ENCODE results near the gene NCKAP5. TPM values are rescaled to one million over a fixed set of nuclear protein-coding genes. Genes with fewer than 3 reads are reported as not detected.

NCKAP5 gene
- total RNA-seq, 5 donors from 2014 or later (not counting 1 experiment from before 2014, with no cell fraction given): 0.06 TPM; not detected in 4

GRCh38 chr2:132747046-132747445 is 821.2 kb downstream of the NCKAP5 start:
- Mint-ChIP-seq H3K27me3 (peaks cover 0 to under 1% of the 10 kb centered on the region in 2 donors), H3K4me1 (no peaks in the 10 kb centered on the region), H3K9me3 (peaks cover under 1 to 6% (median 2%) of the 10 kb centered on the region in 3 donors), H3K36me3 (no peaks in the 10 kb centered on the region), H3K27ac (no peak overlapping the region), H3K4me3 (no peak overlapping the region)
- ATAC-seq (replicated peaks in 1 of 4) (no peak), DNase-seq (no peak)
- H3K27ac ChIP-seq (ENCODE audit: low read length): no peak overlapping the region
- no CpG with 5 or more reads among the region's 2 CpGs for WGBS (ENCODE audit: insufficient coverage)
- H3K4me3 ChIP-seq (ENCODE audit: control insufficient read depth in 1 of 2, extremely low read depth in 1 of 2, low read length in 1 of 2): no peak overlapping the region
- no peaks in the 10 kb centered on the region for H3K4me1 ChIP-seq (ENCODE audit: control insufficient read depth in 1 of 2, extremely low read depth in 1 of 2, insufficient read depth in 2 of 2, low read length in 2 of 2)
- H3K27me3 ChIP-seq (replicated peaks in 1 of 2; ENCODE audit: control insufficient read depth in 2 of 2, extremely low read depth in 1 of 2, insufficient read depth in 2 of 2, low read length in 1 of 2): no peaks in the 10 kb centered on the region
- H3K9me3 ChIP-seq: peaks cover 3% of the 10 kb centered on the region
- no peaks in the 10 kb centered on the region for H3K36me3 ChIP-seq (ENCODE audit: control insufficient read depth in 2 of 2, extremely low read depth in 1 of 2, insufficient read depth in 1 of 2, low read length in 1 of 2)
- ChIA-PET CTCF (no interaction called here), POLR2A (no interaction called here)

- H3K4me1 ChIP-seq (ENCODE audit: control insufficient read depth in 1 of 2, extremely low read depth in 1 of 2, insufficient read depth in 2 of 2, low read length in 2 of 2): no peaks in the 10 kb centered on the region
- H3K27ac ChIP-seq (ENCODE audit: low read length): no peak overlapping the region
- H3K27me3 Mint-ChIP-seq: peaks cover 0 to 5% of the 10 kb centered on the region in 2 donors
- CTCF ChIA-PET: no interaction called here
- H3K27me3 ChIP-seq (replicated peaks in 1 of 2; ENCODE audit: control insufficient read depth in 2 of 2, extremely low read depth in 1 of 2, insufficient read depth in 2 of 2, low read length in 1 of 2): no peaks in the 10 kb centered on the region
- no peaks in the 10 kb centered on the region for H3K36me3 Mint-ChIP-seq
- H3K4me3 ChIP-seq (ENCODE audit: control insufficient read depth in 1 of 2, extremely low read depth in 1 of 2, low read length in 1 of 2): no peak overlapping the region
- peaks cover 3% of the 10 kb centered on the region for H3K9me3 ChIP-seq
- peaks cover 5 to 14% (median 5%) of the 10 kb centered on the region in 3 donors for H3K9me3 Mint-ChIP-seq
- H3K27ac Mint-ChIP-seq: no peak overlapping the region
- H3K36me3 ChIP-seq (ENCODE audit: control insufficient read depth in 2 of 2, extremely low read depth in 1 of 2, insufficient read depth in 1 of 2, low read length in 1 of 2): no peaks in the 10 kb centered on the region
- no peaks in the 10 kb centered on the region for H3K4me1 Mint-ChIP-seq
- no peak for DNase-seq
- 89% methylated on average over 1 of the region's 3 CpGs for WGBS (ENCODE audit: insufficient coverage)
- no peak overlapping the region for H3K4me3 Mint-ChIP-seq
- POLR2A ChIA-PET: no interaction called here
- ATAC-seq (replicated peaks in 1 of 4): no peak
Measured at GRCh38 chr2:132741754-132742153, 826.5 kb downstream of the NCKAP5 start.

- peaks cover 5 to 18% (median 5%) of the 10 kb centered on the region in 3 donors for H3K9me3 Mint-ChIP-seq
- H3K27me3 Mint-ChIP-seq: peaks cover 0 to 5% of the 10 kb centered on the region in 2 donors
- no peak overlapping the region for H3K4me3 ChIP-seq (ENCODE audit: control insufficient read depth in 1 of 2, extremely low read depth in 1 of 2, low read length in 1 of 2)
- peaks cover 3% of the 10 kb centered on the region for H3K9me3 ChIP-seq
- POLR2A ChIA-PET: no interaction called here
- CTCF ChIA-PET: no interaction called here
- DNase-seq: no peak
- H3K36me3 ChIP-seq (ENCODE audit: control insufficient read depth in 2 of 2, extremely low read depth in 1 of 2, insufficient read depth in 1 of 2, low read length in 1 of 2): no peaks in the 10 kb centered on the region
- no peaks in the 10 kb centered on the region for H3K36me3 Mint-ChIP-seq
- no peaks in the 10 kb centered on the region for H3K27me3 ChIP-seq (replicated peaks in 1 of 2; ENCODE audit: control insufficient read depth in 2 of 2, extremely low read depth in 1 of 2, insufficient read depth in 2 of 2, low read length in 1 of 2)
- no peaks in the 10 kb centered on the region for H3K4me1 ChIP-seq (ENCODE audit: control insufficient read depth in 1 of 2, extremely low read depth in 1 of 2, insufficient read depth in 2 of 2, low read length in 2 of 2)
- no peak for ATAC-seq (replicated peaks in 1 of 4)
- H3K27ac ChIP-seq (ENCODE audit: low read length): no peak overlapping the region
- no peaks in the 10 kb centered on the region for H3K4me1 Mint-ChIP-seq
- H3K4me3 Mint-ChIP-seq: no peak overlapping the region
- H3K27ac Mint-ChIP-seq: no peak overlapping the region
Measured at GRCh38 chr2:132740081-132740720, 828.1 kb downstream of the NCKAP5 start.

- no CpG with 5 or more reads among the region's 1 CpG for WGBS (ENCODE audit: insufficient coverage)
- Histone ChIP-seq H3K27ac (ENCODE audit: low read length) (no peak overlapping the region), H3K4me1 (ENCODE audit: control insufficient read depth in 1 of 2, extremely low read depth in 1 of 2, insufficient read depth in 2 of 2, low read length in 2 of 2) (no peaks in the 10 kb centered on the region), H3K27me3 (replicated peaks in 1 of 2; ENCODE audit: control insufficient read depth in 2 of 2, extremely low read depth in 1 of 2, insufficient read depth in 2 of 2, low read length in 1 of 2) (no peaks in the 10 kb centered on the region), H3K4me3 (ENCODE audit: control insufficient read depth in 1 of 2, extremely low read depth in 1 of 2, low read length in 1 of 2) (no peak overlapping the region), H3K36me3 (ENCODE audit: control insufficient read depth in 2 of 2, extremely low read depth in 1 of 2, insufficient read depth in 1 of 2, low read length in 1 of 2) (no peaks in the 10 kb centered on the region), H3K9me3 (no peaks in the 10 kb centered on the region)
- Mint-ChIP-seq H3K36me3 (no peaks in the 10 kb centered on the region), H3K4me3 (no peak overlapping the region), H3K9me3 (peaks cover 5 to 19% (median 5%) of the 10 kb centered on the region in 3 donors), H3K27ac (no peak overlapping the region), H3K27me3 (peaks cover 0 to 5% of the 10 kb centered on the region in 2 donors), H3K4me1 (no peaks in the 10 kb centered on the region)
- DNase-seq (no peak), ATAC-seq (replicated peaks in 1 of 4) (no peak)
- ChIA-PET CTCF (interaction anchor here in 1 of 2 donors (0.6 kb wide), 1 partner anchor 12 kb away, joined by 8 read pairs; no protein-coding TSS in a partner anchor), POLR2A (no interaction called here)
Measured at GRCh38 chr2:132738223-132738622, 830.0 kb downstream of the NCKAP5 start.

GRCh38 chr2:132736059-132736458 is 832.2 kb downstream of the NCKAP5 start:
- ChIA-PET POLR2A (no interaction called here), CTCF (no interaction called here)
- no peak overlapping the region for H3K4me3 Mint-ChIP-seq
- H3K4me1 Mint-ChIP-seq: no peaks in the 10 kb centered on the region
- Histone ChIP-seq H3K27ac (ENCODE audit: low read length) (no peak overlapping the region), H3K4me1 (ENCODE audit: control insufficient read depth in 1 of 2, extremely low read depth in 1 of 2, insufficient read depth in 2 of 2, low read length in 2 of 2) (no peaks in the 10 kb centered on the region), H3K9me3 (no peaks in the 10 kb centered on the region), H3K4me3 (ENCODE audit: control insufficient read depth in 1 of 2, extremely low read depth in 1 of 2, low read length in 1 of 2) (no peak overlapping the region), H3K36me3 (ENCODE audit: control insufficient read depth in 2 of 2, extremely low read depth in 1 of 2, insufficient read depth in 1 of 2, low read length in 1 of 2) (no peaks in the 10 kb centered on the region), H3K27me3 (replicated peaks in 1 of 2; ENCODE audit: control insufficient read depth in 2 of 2, extremely low read depth in 1 of 2, insufficient read depth in 2 of 2, low read length in 1 of 2) (no peaks in the 10 kb centered on the region)
- ATAC-seq (replicated peaks in 1 of 4): no peak
- H3K27ac Mint-ChIP-seq: no peak overlapping the region
- DNase-seq: no peak
- peaks cover 5 to 14% (median 7%) of the 10 kb centered on the region in 3 donors for H3K9me3 Mint-ChIP-seq
- no CpG with 5 or more reads among the region's 1 CpG for WGBS (ENCODE audit: insufficient coverage)
- no peaks in the 10 kb centered on the region for H3K27me3 Mint-ChIP-seq
- H3K36me3 Mint-ChIP-seq: no peaks in the 10 kb centered on the region

GRCh38 chr2:132734961-132735360 is 833.3 kb downstream of the NCKAP5 start:
- H3K27me3 Mint-ChIP-seq: no peaks in the 10 kb centered on the region
- no peaks in the 10 kb centered on the region for H3K4me1 ChIP-seq (ENCODE audit: control insufficient read depth in 1 of 2, extremely low read depth in 1 of 2, insufficient read depth in 2 of 2, low read length in 2 of 2)
- H3K9me3 ChIP-seq: no peaks in the 10 kb centered on the region
- peaks cover 5 to 14% (median 7%) of the 10 kb centered on the region in 3 donors for H3K9me3 Mint-ChIP-seq
- no peak overlapping the region for H3K27ac ChIP-seq (ENCODE audit: low read length)
- H3K36me3 Mint-ChIP-seq: no peaks in the 10 kb centered on the region
- H3K4me3 Mint-ChIP-seq: no peak overlapping the region
- POLR2A ChIA-PET: no interaction called here
- no peaks in the 10 kb centered on the region for H3K4me1 Mint-ChIP-seq
- H3K4me3 ChIP-seq (ENCODE audit: control insufficient read depth in 1 of 2, extremely low read depth in 1 of 2, low read length in 1 of 2): no peak overlapping the region
- WGBS (ENCODE audit: insufficient coverage): 100% methylated on average over 1 of the region's 3 CpGs
- H3K36me3 ChIP-seq (ENCODE audit: control insufficient read depth in 2 of 2, extremely low read depth in 1 of 2, insufficient read depth in 1 of 2, low read length in 1 of 2): no peaks in the 10 kb centered on the region
- H3K27ac Mint-ChIP-seq: no peak overlapping the region
- ATAC-seq (replicated peaks in 1 of 4) (no peak), DNase-seq (no peak)
- H3K27me3 ChIP-seq (replicated peaks in 1 of 2; ENCODE audit: control insufficient read depth in 2 of 2, extremely low read depth in 1 of 2, insufficient read depth in 2 of 2, low read length in 1 of 2): no peaks in the 10 kb centered on the region
- CTCF ChIA-PET: no interaction called here

- Mint-ChIP-seq H3K4me3 (no peak overlapping the region), H3K9me3 (peaks cover 3 to 14% (median 7%) of the 10 kb centered on the region in 3 donors), H3K27me3 (no peaks in the 10 kb centered on the region), H3K36me3 (no peaks in the 10 kb centered on the region), H3K4me1 (no peaks in the 10 kb centered on the region), H3K27ac (no peak overlapping the region)
- Histone ChIP-seq H3K4me3 (ENCODE audit: control insufficient read depth in 1 of 2, extremely low read depth in 1 of 2, low read length in 1 of 2) (no peak overlapping the region), H3K4me1 (ENCODE audit: control insufficient read depth in 1 of 2, extremely low read depth in 1 of 2, insufficient read depth in 2 of 2, low read length in 2 of 2) (no peaks in the 10 kb centered on the region), H3K36me3 (ENCODE audit: control insufficient read depth in 2 of 2, extremely low read depth in 1 of 2, insufficient read depth in 1 of 2, low read length in 1 of 2) (no peaks in the 10 kb centered on the region), H3K9me3 (no peaks in the 10 kb centered on the region), H3K27me3 (replicated peaks in 1 of 2; ENCODE audit: control insufficient read depth in 2 of 2, extremely low read depth in 1 of 2, insufficient read depth in 2 of 2, low read length in 1 of 2) (no peaks in the 10 kb centered on the region), H3K27ac (ENCODE audit: low read length) (no peak overlapping the region)
- WGBS (ENCODE audit: insufficient coverage): 71% methylated on average over 2 of the region's 6 CpGs
- CTCF ChIA-PET: no interaction called here
- ATAC-seq (replicated peaks in 1 of 4) (no peak), DNase-seq (no peak)
- POLR2A ChIA-PET: no interaction called here
Measured at GRCh38 chr2:132733094-132733493, 835.2 kb downstream of the NCKAP5 start.

Data from T-cell (primary cell).